Measurements from ENCODE around the gene FAM3A.
"Not testable (repeated sequence)": the region's sequence is repeated elsewhere in the genome, so short reads cannot be mapped to it uniquely, and the experiment has no call there.

Gene FAM3A

DNA sequence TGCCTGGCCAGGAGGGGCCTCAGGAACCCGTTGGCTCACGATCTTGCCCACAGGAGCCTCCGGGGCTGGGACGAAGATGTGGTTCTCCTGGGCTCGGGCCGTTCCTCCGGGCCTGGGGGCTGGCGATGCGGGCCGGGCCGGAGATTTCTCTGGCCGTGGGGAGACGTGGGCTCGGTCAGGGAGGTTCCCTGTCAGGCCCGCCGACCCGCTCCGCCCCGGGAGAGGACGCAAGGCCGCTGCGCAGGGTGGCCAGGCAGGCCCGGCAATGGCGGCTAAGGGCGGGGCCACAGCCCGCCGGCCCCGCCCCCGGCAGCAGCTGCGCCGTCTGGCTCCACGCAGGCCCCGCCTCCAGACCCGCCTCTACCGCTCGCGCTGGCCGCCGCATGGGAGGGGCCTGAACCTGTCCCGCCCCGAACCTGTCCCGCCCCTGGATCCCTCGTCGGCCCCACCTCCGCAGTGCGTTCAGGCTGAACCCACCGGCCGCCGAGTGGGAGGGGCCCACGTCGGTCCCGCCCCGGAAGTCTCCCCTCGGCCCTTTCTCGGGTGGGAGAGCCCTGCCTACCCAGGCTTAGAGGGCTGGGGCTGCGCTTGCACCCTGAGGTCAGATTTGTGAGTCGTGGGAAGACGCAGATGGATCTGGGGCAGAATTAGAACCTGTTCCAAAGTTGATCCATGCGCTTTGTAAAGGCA is at the start of gene FAM3A:
FAM3A (minus strand) TSS at position 267 of the 690 bp plus-strand sequence. CDS start 460 bp downstream, outside the sequence.
- peak; percentile 90 for DNase-seq (ENCODE audit: low spot score)

DNA sequence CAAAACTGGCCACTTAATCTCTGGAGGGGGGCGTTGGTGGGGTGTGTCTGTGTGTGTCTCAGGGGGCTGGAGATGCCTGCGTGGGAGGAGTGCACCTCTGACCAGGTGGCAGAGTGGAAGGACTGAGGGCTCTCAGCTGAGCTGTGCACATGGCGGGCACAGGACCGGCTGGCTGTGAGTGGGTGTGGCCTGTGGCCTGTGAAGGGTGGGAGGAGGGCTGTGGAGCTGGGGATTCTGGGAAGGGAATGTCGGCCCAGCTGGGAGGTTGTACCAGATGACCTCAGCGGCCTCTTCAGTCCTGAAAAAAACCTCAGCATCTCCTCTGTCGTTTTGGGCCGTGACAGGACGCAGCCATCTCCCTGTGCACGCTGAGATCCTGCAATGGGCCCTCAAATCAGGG is 46.3 kb upstream of the FAM3A start:
- not testable (repeated sequence) for DNase-seq (ENCODE audit: low spot score)

DNA sequence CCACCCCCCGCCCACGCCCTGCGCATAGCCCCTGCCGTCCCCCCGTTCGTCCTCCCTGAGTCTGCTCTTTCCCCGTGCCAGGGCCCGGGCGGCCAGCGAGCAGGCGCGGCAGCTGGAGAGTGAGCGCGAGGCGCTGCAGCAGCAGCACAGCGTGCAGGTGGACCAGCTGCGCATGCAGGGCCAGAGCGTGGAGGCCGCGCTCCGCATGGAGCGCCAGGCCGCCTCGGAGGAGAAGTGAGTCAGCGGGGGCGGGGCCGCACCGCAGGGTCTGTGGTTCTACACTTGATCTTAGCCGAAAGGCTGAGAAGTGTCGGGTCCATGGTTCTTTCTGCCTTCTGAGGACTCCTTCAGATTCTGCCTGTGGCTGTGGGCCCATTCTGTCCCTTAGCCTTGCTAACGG is 44.3 kb upstream of the FAM3A start:
- not testable (repeated sequence) for DNase-seq (ENCODE audit: low spot score)

DNA sequence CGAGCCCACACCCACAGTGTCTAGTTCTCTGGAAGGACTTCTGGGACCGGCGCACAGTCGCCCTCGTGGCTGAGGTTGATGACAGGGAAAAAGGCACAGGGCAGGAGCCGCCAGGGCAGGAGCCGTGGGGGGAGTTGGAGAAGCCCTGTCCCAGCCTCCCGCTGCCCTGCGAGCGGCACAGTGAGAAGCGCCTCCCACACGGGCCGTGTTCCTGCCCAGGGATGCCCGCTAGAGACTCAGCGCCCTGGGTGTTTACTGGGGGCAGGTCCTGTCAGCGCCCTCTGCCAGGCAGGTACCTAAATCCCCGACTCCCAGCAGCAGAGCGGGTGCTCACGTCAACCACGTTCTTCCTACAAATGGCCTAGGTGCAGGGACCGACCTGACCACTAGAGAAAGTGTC is 42.9 kb upstream of the FAM3A start:
- DNase-seq (ENCODE audit: low spot score): not testable (repeated sequence)

- not testable (repeated sequence) for DNase-seq (ENCODE audit: low spot score)
Measured at GRCh38 chrX:154558060-154558690, 42.1 kb upstream of the FAM3A start.

GRCh38 chrX:154552112-154552806 is 36.2 kb upstream of the FAM3A start:
- not testable (repeated sequence) for DNase-seq (ENCODE audit: low spot score)

- DNase-seq (ENCODE audit: low spot score): no peak
Measured at GRCh38 chrX:154549766-154550165, 33.7 kb upstream of the FAM3A start.

- DNase-seq (ENCODE audit: low spot score): no peak
Measured at GRCh38 chrX:154548028-154548316, 31.9 kb upstream of the FAM3A start.

DNA sequence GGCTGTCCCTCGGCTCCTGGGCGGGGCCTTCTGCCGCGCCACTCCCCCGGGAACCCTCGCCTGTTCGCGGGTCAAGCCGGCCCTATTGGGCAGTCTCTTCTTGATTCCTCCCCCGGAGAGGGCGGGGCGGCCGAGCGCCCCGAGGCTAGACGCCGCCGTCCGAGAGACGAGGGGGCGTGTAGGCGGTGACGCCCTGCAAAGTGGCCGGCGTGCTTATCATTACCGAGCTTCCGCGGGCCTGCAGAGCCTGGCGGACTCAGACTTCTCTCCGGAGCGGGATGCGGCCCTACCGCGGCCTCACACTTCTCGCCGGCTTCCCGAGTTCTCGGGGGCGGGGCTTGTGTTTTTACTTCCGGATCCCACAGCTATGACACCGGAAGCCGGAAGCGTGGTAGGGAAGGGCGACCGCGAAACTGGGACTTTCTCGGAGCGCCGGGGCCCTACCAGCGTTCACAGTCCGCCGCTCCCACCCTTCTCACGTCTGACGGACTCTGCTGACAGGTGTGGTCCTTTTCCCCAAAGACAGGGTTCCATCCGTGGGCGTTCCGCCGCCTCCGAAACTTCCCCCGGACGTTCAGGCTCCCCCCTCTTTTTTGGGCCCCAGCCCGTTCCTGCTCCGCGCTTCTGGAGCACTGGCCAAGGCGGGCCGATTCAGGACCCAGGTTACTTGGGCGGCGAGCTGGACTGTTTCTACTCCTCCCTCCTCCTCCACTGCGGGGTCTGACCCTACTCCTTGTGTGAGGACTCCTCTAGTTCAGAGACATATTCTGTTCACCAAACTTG is 31.4 kb upstream of the FAM3A start, which contains the start of gene IKBKG:
IKBKG (plus strand) TSS at position 376 of the 783 bp plus-strand sequence. CDS start 4,383 bp downstream, outside the sequence.
- DNase-seq (ENCODE audit: low spot score): peak; percentile 90

GRCh38 chrX:154546354-154547244 is 30.6 kb upstream of the FAM3A start, which contains the start of gene G6PD:
TSS of gene G6PD (minus strand) at chrX:154546846. CDS start at chrX:154546155, 691 bp downstream.
- DNase-seq (ENCODE audit: low spot score): peak; percentile 71

GRCh38 chrX:154545673-154546274 is 29.7 kb upstream of the FAM3A start:
- no peak for DNase-seq (ENCODE audit: low spot score)

GRCh38 chrX:154542723-154543424 is 26.8 kb upstream of the FAM3A start:
- DNase-seq (ENCODE audit: low spot score): no peak

DNA sequence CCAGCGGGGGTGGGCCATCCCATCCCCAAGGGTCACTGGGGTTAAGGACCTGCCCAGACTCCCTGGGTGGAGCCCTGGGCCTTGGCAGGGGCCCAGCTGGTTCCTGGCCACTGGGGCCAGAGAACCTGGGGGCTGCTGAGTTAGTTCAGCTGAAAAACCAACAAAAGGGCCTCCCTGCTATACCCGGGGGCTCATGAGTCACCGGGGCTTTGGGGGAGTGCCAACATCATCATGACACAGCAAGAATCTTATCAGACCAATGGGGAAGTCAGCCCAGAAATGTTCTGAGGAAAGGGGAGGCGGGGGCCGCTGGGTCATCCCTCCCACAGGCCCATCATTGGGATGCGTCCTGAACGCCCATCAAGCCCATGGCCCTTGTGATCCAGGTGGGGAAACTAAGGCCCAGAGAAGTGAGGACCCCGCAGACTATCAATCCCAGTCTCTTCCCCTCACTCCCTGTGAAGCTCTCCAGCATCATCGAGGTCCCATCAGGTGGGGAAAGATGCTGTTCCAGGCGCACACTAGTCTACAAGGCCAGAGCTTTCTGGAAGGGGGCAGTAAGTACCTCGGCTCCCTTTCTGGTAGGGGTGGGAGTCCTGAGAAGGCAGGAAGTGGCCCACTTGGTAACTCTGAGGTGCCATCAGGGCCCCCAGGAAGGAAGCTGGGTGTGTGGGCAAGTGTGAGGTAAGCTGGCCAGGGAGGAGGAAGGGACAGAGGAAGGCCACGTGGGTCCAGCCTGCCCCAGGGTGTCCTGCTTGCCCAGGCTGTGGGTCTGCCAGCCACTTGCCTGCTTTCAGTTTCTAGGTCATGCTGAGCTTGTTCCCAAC is 26.1 kb upstream of the FAM3A start:
- DNase-seq (ENCODE audit: low spot score): peak; percentile 84

GRCh38 chrX:154541589-154541895 is 25.5 kb upstream of the FAM3A start:
- DNase-seq (ENCODE audit: low spot score): no peak

DNA sequence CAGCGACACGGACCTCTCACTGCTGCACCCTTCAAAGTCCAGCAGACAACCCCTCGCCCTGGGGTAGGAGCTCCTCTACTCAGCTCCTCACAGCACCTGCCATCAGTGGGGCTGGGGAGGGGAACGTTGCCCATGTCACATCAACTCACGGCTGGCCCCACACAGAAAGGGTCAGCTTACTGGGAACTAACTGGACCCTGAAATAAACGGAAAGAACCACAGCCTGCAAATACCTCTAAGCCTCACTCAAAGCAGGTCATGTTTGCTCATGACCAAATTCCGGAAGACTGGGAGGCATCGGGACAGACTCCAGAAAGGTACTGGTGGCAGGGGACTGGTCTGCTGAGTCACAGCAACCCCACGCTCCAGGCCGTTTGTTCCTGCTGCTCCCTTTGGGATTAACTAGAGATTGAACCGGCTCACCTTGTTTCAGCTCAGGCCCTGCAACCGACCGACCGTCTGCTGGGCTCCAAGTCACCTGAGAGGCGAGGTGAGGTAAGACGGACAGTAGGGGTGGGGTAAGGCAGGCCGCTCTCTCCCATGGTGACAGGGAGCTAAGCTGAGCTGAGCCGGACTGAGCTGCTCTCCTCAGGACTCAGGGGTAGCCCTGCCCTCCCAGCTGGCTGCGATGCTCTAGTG is 25.0 kb upstream of the FAM3A start:
- peak; percentile 75 for DNase-seq (ENCODE audit: low spot score)

- DNase-seq (ENCODE audit: low spot score): not testable (repeated sequence)
Measured at GRCh38 chrX:154540365-154540764, 24.3 kb upstream of the FAM3A start.

- DNase-seq (ENCODE audit: low spot score): no peak
Measured at GRCh38 chrX:154539077-154539476, 23.0 kb upstream of the FAM3A start.

DNA sequence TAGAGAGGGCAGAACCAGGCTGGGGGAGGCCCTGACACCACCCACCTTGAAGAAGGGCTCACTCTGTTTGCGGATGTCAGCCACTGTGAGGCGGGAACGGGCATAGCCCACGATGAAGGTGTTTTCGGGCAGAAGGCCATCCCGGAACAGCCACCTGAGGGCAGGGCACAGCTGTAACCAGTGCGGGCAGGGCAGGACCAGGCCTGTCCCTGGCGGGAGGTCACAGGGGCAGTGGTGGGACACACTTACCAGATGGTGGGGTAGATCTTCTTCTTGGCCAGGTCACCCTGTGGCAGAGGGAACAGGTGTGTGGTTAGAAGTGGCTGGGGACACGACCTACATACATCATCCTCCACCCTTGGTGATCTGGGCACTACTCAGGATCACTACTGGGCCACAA is 19.9 kb upstream of the FAM3A start:
- DNase-seq (ENCODE audit: low spot score): no peak
